OCI-LY1 (cell line): ENCODE measurements around the gene GALNT18.

Source experiments
- H2AFZ ChIP-seq: fragments of 200-600 bp; sonication (generic), shearing (Covaris generic); 2 replicates; pipeline ENCODE4 v1.6.0; 2014; ENCODE audit warnings: antibody characterized with exemption, mild to moderate bottlenecking, low read length
- H3F3A ChIP-seq: fragments of 200-600 bp; sonication (generic), shearing (Covaris generic); 2 replicates; pipeline ENCODE4 v1.6.0; 2014; ENCODE audit warnings: mild to moderate bottlenecking, antibody characterized with exemption, low read length, moderate library complexity; ENCODE audit not compliant: insufficient read depth
- H3K27ac ChIP-seq: fragments of 200-600 bp; sonication (generic); 2 replicates; pipeline ENCODE4 v1.5.1; 2014; ENCODE audit warnings: low read length, mixed run types, mild to moderate bottlenecking, low read depth; ENCODE audit not compliant: poor library complexity, severe bottlenecking
- H3K27me3 ChIP-seq: fragments of 200-600 bp; sonication (generic); 2 replicates; pipeline ENCODE4 v1.6.0; 2014; ENCODE audit warnings: antibody characterized with exemption, mild to moderate bottlenecking, low read length, moderate library complexity; ENCODE audit not compliant: insufficient read depth
- H3K36me3 ChIP-seq: fragments of 200-600 bp; sonication (generic); 2 replicates; pipeline ENCODE4 v1.6.1; 2014; ENCODE audit warnings: mild to moderate bottlenecking, antibody characterized with exemption, low read length, moderate library complexity, mixed read lengths; ENCODE audit not compliant: insufficient read depth
- H3K4me1 ChIP-seq: fragments of 200-600 bp; sonication (generic); 2 replicates; pipeline ENCODE4 v1.5.1; 2014; ENCODE audit warnings: mild to moderate bottlenecking, low read length, moderate library complexity; ENCODE audit not compliant: insufficient read depth, severe bottlenecking
- H3K4me2 ChIP-seq: fragments of 200-600 bp; sonication (generic), shearing (Covaris generic); 2 replicates; pipeline ENCODE4 v1.6.1; 2014; ENCODE audit warnings: low read length
- H3K4me3 ChIP-seq: fragments of 200-600 bp; sonication (generic); 2 replicates; pipeline ENCODE4 v1.5.1; 2014; ENCODE audit warnings: low read length, low read depth, mild to moderate bottlenecking, mixed read lengths; ENCODE audit not compliant: poor library complexity, severe bottlenecking
- H3K79me2 ChIP-seq: fragments of 200-600 bp; shearing (Covaris generic); 2 replicates; pipeline ENCODE4 v1.6.1; 2016; ENCODE audit warnings: mixed run types, low read length, mixed read lengths; ENCODE audit not compliant: insufficient read depth
- H3K9ac ChIP-seq: fragments of 200-600 bp; sonication (generic), shearing (Covaris generic); 2 replicates; pipeline ENCODE4 v1.6.1; 2014; ENCODE audit warnings: mild to moderate bottlenecking, low read length, mixed read lengths
- H3K9me2 ChIP-seq: fragments of 200-600 bp; sonication (generic), shearing (Covaris generic); 2 replicates; pipeline ENCODE4 v1.6.1; 2014; ENCODE audit warnings: low read depth, mild to moderate bottlenecking, low read length, mixed read lengths
- H3K9me3 ChIP-seq: fragments of 200-600 bp; shearing (Covaris generic); 2 replicates; pipeline ENCODE4 v1.6.1; 2014; ENCODE audit warnings: low read length, mixed read lengths
- H4K20me1 ChIP-seq: fragments of 200-600 bp; sonication (generic), shearing (Covaris generic); 2 replicates; pipeline ENCODE4 v1.6.0; 2016; ENCODE audit warnings: mild to moderate bottlenecking, low read length; ENCODE audit not compliant: insufficient read depth
- EZH2 ChIP-seq: fragments of 200-600 bp; sonication (generic), shearing (Covaris generic); IDR thresholded peaks from 2 replicates; pipeline ENCODE4 v1.8.0; 2017; ENCODE audit warnings: borderline replicate concordance, mixed run types, mild to moderate bottlenecking, antibody characterized with exemption, low read length, moderate library complexity, mixed read lengths
- TF ChIP-seq, protein P1 (sequence below): fragments of 200-600 bp; sonication (generic), shearing (Covaris generic); IDR thresholded peaks from 2 replicates; pipeline ENCODE4 v1.5.1; 2017; ENCODE audit warnings: mild to moderate bottlenecking, antibody characterized with exemption, low read length, moderate library complexity, mixed read lengths

The GALNT18 gene

DNA sequence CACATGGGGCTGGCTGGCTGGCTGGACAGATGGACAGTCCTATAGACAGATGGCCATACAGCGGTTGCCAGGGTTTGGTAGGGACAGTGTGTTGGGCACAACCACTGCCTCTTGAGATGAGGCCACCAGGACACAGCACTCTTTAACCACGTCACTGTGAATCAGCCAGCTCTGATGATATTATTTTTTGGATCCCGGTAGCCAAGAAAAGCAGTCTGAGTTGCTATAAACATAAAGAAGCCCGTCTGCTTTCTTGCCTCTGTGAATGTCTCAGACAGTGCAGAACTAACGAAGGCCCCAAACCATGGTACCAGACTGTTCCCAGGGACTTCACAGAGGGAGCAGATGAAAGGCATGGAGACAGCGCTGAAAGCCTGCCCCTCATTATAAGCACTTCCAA is 152.9 kb downstream of the GALNT18 start:
- Histone ChIP-seq H3F3A (no peaks in the 10 kb centered on the region), H3K9ac (no peak overlapping the region), H3K4me3 (no peak overlapping the region), H2AFZ (no peak overlapping the region), H3K36me3 (no peaks in the 10 kb centered on the region), H4K20me1 (no peaks in the 10 kb centered on the region), H3K27ac (no peak overlapping the region), H3K79me2 (no peaks in the 10 kb centered on the region), H3K9me3 (no peaks in the 10 kb centered on the region), H3K9me2 (no peaks in the 10 kb centered on the region), H3K27me3 (no peaks in the 10 kb centered on the region), H3K4me2 (no peak overlapping the region), H3K4me1 (no peaks in the 10 kb centered on the region)
- TF ChIP-seq EZH2 = no peak
- TF ChIP-seq, protein P1, sequence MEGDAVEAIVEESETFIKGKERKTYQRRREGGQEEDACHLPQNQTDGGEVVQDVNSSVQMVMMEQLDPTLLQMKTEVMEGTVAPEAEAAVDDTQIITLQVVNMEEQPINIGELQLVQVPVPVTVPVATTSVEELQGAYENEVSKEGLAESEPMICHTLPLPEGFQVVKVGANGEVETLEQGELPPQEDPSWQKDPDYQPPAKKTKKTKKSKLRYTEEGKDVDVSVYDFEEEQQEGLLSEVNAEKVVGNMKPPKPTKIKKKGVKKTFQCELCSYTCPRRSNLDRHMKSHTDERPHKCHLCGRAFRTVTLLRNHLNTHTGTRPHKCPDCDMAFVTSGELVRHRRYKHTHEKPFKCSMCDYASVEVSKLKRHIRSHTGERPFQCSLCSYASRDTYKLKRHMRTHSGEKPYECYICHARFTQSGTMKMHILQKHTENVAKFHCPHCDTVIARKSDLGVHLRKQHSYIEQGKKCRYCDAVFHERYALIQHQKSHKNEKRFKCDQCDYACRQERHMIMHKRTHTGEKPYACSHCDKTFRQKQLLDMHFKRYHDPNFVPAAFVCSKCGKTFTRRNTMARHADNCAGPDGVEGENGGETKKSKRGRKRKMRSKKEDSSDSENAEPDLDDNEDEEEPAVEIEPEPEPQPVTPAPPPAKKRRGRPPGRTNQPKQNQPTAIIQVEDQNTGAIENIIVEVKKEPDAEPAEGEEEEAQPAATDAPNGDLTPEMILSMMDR = no peak

- no peak overlapping the region for H3K4me3 ChIP-seq
Measured at GRCh38 chr11:11467312-11467711, 154.5 kb downstream of the GALNT18 start.

GRCh38 chr11:11464555-11464954 is 157.2 kb downstream of the GALNT18 start:
- Histone ChIP-seq H3K4me1 (no peaks in the 10 kb centered on the region), H3K36me3 (no peaks in the 10 kb centered on the region), H3K9me2 (no peaks in the 10 kb centered on the region), H3K79me2 (no peaks in the 10 kb centered on the region), H3K4me3 (no peak overlapping the region), H3K9me3 (no peaks in the 10 kb centered on the region), H3K4me2 (no peak overlapping the region), H3F3A (no peaks in the 10 kb centered on the region), H2AFZ (no peak overlapping the region), H3K9ac (no peak overlapping the region), H3K27ac (no peak overlapping the region), H4K20me1 (no peaks in the 10 kb centered on the region), H3K27me3 (no peaks in the 10 kb centered on the region)
- TF ChIP-seq EZH2 = no peak
- TF ChIP-seq, protein P1 = no peak

More at GRCh38 chr11:11467312-11467711, 154.5 kb downstream of the GALNT18 start:
- Histone ChIP-seq H3K36me3 (no peaks in the 10 kb centered on the region), H3K9me3 (no peaks in the 10 kb centered on the region), H3K27ac (no peak overlapping the region), H3K79me2 (no peaks in the 10 kb centered on the region), H3F3A (no peaks in the 10 kb centered on the region), H3K9ac (no peak overlapping the region), H4K20me1 (no peaks in the 10 kb centered on the region), H3K4me1 (no peaks in the 10 kb centered on the region), H3K9me2 (no peaks in the 10 kb centered on the region), H3K4me2 (no peak overlapping the region), H2AFZ (no peak overlapping the region), H3K27me3 (no peaks in the 10 kb centered on the region)
- TF ChIP-seq, protein P1 = no peak
- TF ChIP-seq EZH2 = no peak
